HG02642 (cell line): ENCODE measurements around the gene RTRAF.

Experiments used
- ATAC-seq: cut with Tn5 transposase; IDR thresholded peaks from one replicate; pipeline ENCODE4 v1.9.1; 2021; ENCODE audit warnings: mild to moderate bottlenecking; ENCODE audit not compliant: unreplicated experiment, poor library complexity

Gene RTRAF

GRCh38 chr14:52048116-52048515 lies 58.8 kb downstream of the RTRAF start:
- no peak for ATAC-seq

GRCh38 chr14:52048641-52049204 lies 59.4 kb downstream of the RTRAF start:
- ATAC-seq = no peak

GRCh38 chr14:52049271-52049670 lies 59.9 kb downstream of the RTRAF start:
- ATAC-seq = no peak

GRCh38 chr14:52049721-52050588 lies 60.6 kb downstream of the RTRAF start:
- no peak for ATAC-seq

GRCh38 chr14:52051251-52051650 lies 61.9 kb downstream of the RTRAF start:
- no peak for ATAC-seq

- no peak for ATAC-seq
Observed at GRCh38 chr14:52051871-52052270, 62.5 kb downstream of the RTRAF start.

- ATAC-seq = no peak
Observed at GRCh38 chr14:52052288-52052943, 63.1 kb downstream of the RTRAF start.

GRCh38 chr14:52053044-52053443 lies 63.7 kb downstream of the RTRAF start:
- no peak for ATAC-seq

- no peak for ATAC-seq
Observed at GRCh38 chr14:52054678-52055077, 65.3 kb downstream of the RTRAF start.

GRCh38 chr14:52055167-52055566 lies 65.8 kb downstream of the RTRAF start:
- ATAC-seq = no peak

GRCh38 chr14:52058341-52058740 lies 69.0 kb downstream of the RTRAF start:
- no peak for ATAC-seq

- no peak for ATAC-seq
Observed at GRCh38 chr14:52059649-52060048, 70.3 kb downstream of the RTRAF start.

- ATAC-seq = no peak
Observed at GRCh38 chr14:52060080-52060479, 70.7 kb downstream of the RTRAF start.
